ENCODE data around the gene ATP1A3. TPM values are rescaled to one million over a fixed set of nuclear protein-coding genes. Genes with fewer than 3 reads are reported as not detected.
A peak's percentile ranks its signal among the peaks of the same experiment; 100 is the strongest.

ATP1A3 gene
- polyA plus RNA-seq, 1 donor from 2014 or later = 36.2 TPM

GRCh38 chr19:41923045-41923788 is 70.8 kb downstream of the ATP1A3 start:
- Histone ChIP-seq H3K9me3 (ENCODE audit: low read length) (no peaks in the 10 kb centered on the region), H3K4me2 (ENCODE audit: low read length) (no peak overlapping the region), H3K36me3 (ENCODE audit: insufficient read depth, low read length) (no peaks in the 10 kb centered on the region), H3K9ac (ENCODE audit: low read length) (no peak overlapping the region), H4K20me1 (ENCODE audit: insufficient read depth) (no peaks in the 10 kb centered on the region), H3F3A (ENCODE audit: insufficient read depth, low read length, poor library complexity, severe bottlenecking) (no peaks in the 10 kb centered on the region), H2AFZ (ENCODE audit: low read depth, low read length) (no peak overlapping the region), H3K79me2 (replicated peaks; ENCODE audit: insufficient read depth, low read length) (no peaks in the 10 kb centered on the region), H3K4me3 (ENCODE audit: low read length) (no peak overlapping the region), H3K27ac (ENCODE audit: low read length) (no peak overlapping the region), H3K9me2 (ENCODE audit: insufficient read depth, low read length) (no peaks in the 10 kb centered on the region), H3K27me3 (ENCODE audit: insufficient read depth, low read depth, low read length) (peaks cover 86% of the 10 kb centered on the region)
- TF ChIP-seq EZH2 (IDR thresholded peaks at IDR 0.05; ENCODE audit: borderline replicate concordance, insufficient read depth, low read length, poor library complexity, severe bottlenecking) (no peak), REST (IDR thresholded peaks at IDR 0.05; ENCODE audit: borderline replicate concordance) (no peak), TAF1 (IDR thresholded peaks at IDR 0.05; ENCODE audit: low read depth) (no peak), POLR2AphosphoS5 (IDR thresholded peaks at IDR 0.05) (no peak), RAD21 (conservative IDR thresholded peaks at IDR 0.05) (no peak), MXI1 (conservative IDR thresholded peaks at IDR 0.05; ENCODE audit: poor library complexity, severe bottlenecking) (no peak), CTCF (IDR thresholded peaks at IDR 0.05; ENCODE audit: poor library complexity, severe bottlenecking) (no peak), EP300 (conservative IDR thresholded peaks at IDR 0.05; ENCODE audit: poor library complexity, severe bottlenecking) (no peak), SMC3 (conservative IDR thresholded peaks at IDR 0.05; ENCODE audit: poor library complexity) (no peak)

GRCh38 chr19:41922585-41922984 is 71.4 kb downstream of the ATP1A3 start:
- Histone ChIP-seq H4K20me1 (ENCODE audit: insufficient read depth) (no peaks in the 10 kb centered on the region), H3K9ac (ENCODE audit: low read length) (no peak overlapping the region), H3K4me2 (ENCODE audit: low read length) (no peak overlapping the region), H3K9me3 (ENCODE audit: low read length) (no peaks in the 10 kb centered on the region), H3K4me3 (ENCODE audit: low read length) (no peak overlapping the region), H3K36me3 (ENCODE audit: insufficient read depth, low read length) (no peaks in the 10 kb centered on the region), H3K79me2 (replicated peaks; ENCODE audit: insufficient read depth, low read length) (no peaks in the 10 kb centered on the region), H3K27ac (ENCODE audit: low read length) (no peak overlapping the region), H2AFZ (ENCODE audit: low read depth, low read length) (no peak overlapping the region), H3F3A (ENCODE audit: insufficient read depth, low read length, poor library complexity, severe bottlenecking) (no peaks in the 10 kb centered on the region), H3K27me3 (ENCODE audit: insufficient read depth, low read depth, low read length) (peaks cover 84% of the 10 kb centered on the region), H3K9me2 (ENCODE audit: insufficient read depth, low read length) (no peaks in the 10 kb centered on the region)
- TF ChIP-seq EZH2 (IDR thresholded peaks at IDR 0.05; ENCODE audit: borderline replicate concordance, insufficient read depth, low read length, poor library complexity, severe bottlenecking) (peak; percentile 19), MXI1 (conservative IDR thresholded peaks at IDR 0.05; ENCODE audit: poor library complexity, severe bottlenecking) (no peak)
